PC-9 (cell line): ENCODE data around the gene UBN1. TPM values are rescaled to one million over a fixed set of nuclear protein-coding genes. Genes with fewer than 3 reads are reported as not detected.

Experiments used
- BruUV-seq: library from RNA; stranded (reverse); fragments of 400-500 nt; replicated peaks from 2 replicates; lab custom pipeline; 2021; lab: Mats Ljungman, UMichigan
- CTCF ChIA-PET: fragments of 300-600 bp; sonication (Branson Sonifier 250); formaldehyde crosslinking; loops from one replicate; lab custom pipeline; 2022; ENCODE audit warnings: antibody characterized with exemption; lab: Charles Lee
- POLR2A ChIA-PET: fragments of 300-600 bp; sonication (Branson Sonifier 250); formaldehyde crosslinking; loops from one replicate; lab custom pipeline; 2022; ENCODE audit warnings: antibody characterized with exemption; ENCODE audit not compliant: unreplicated experiment; lab: Charles Lee
- DNase-seq, 2 experiments: peaks; one replicate each; pipeline versions ENCODE4 v3.0.0 to v3.0.0-alpha.2; 2015 to 2022; ENCODE audit warnings: mixed read lengths in 1 of 2
- H2AFZ ChIP-seq: fragments of 200-600 bp; sonication (generic); 2 replicates; pipeline ENCODE4 v1.8.1; 2017; ENCODE audit warnings: antibody characterized with exemption
- H3F3A ChIP-seq: fragments of 200-600 bp; sonication (generic); 2 replicates; pipeline ENCODE4 v1.8.1; 2017; ENCODE audit warnings: antibody characterized with exemption, mild to moderate bottlenecking, low read depth; ENCODE audit not compliant: insufficient read depth
- H3K27ac ChIP-seq: fragments of 200-600 bp; sonication (generic); 2 replicates; pipeline ENCODE4 v1.6.1; 2016; ENCODE audit warnings: mixed run types
- H3K27me3 ChIP-seq: fragments of 200-600 bp; sonication (generic); 2 replicates; pipeline ENCODE4 v1.6.1; 2016; ENCODE audit warnings: low read depth, mixed run types; ENCODE audit not compliant: insufficient read depth
- H3K36me3 ChIP-seq: fragments of 200-600 bp; sonication (generic); 2 replicates; pipeline ENCODE4 v1.6.1; 2016; ENCODE audit warnings: low read depth, mixed run types
- H3K4me1 ChIP-seq: fragments of 200-600 bp; sonication (generic); replicated peaks from 2 replicates; pipeline ENCODE4 v1.6.1; 2016; ENCODE audit warnings: mixed run types; ENCODE audit not compliant: insufficient read depth
- H3K4me2 ChIP-seq: fragments of 200-600 bp; sonication (generic); 2 replicates; pipeline ENCODE4 v1.6.1; 2017; ENCODE audit warnings: mixed run types
- H3K4me3 ChIP-seq: fragments of 200-600 bp; sonication (generic); 2 replicates; pipeline ENCODE4 v1.6.1; 2016; ENCODE audit warnings: mixed run types
- H3K79me2 ChIP-seq: fragments of 200-600 bp; sonication (generic); 2 replicates; pipeline ENCODE4 v1.6.1; 2017; ENCODE audit warnings: low read depth, mixed run types
- H3K9me2 ChIP-seq: fragments of 200-600 bp; sonication (generic); 2 replicates; pipeline ENCODE4 v1.8.1; 2017; ENCODE audit warnings: mild to moderate bottlenecking; ENCODE audit not compliant: insufficient read depth
- H3K9me3 ChIP-seq: fragments of 200-600 bp; sonication (generic); 2 replicates; pipeline ENCODE4 v1.8.1; 2016; ENCODE audit warnings: low read depth; ENCODE audit not compliant: insufficient read depth
- H4K20me1 ChIP-seq: fragments of 200-600 bp; sonication (generic); 2 replicates; pipeline ENCODE4 v1.8.1; 2017; ENCODE audit not compliant: insufficient read depth
- EZH2 ChIP-seq: fragments of 200-600 bp; sonication (generic); IDR thresholded peaks from 2 replicates; pipeline ENCODE4 v1.8.0; 2017; ENCODE audit warnings: antibody characterized with exemption, low read depth
- intact Hi-C: fragments of 100-400 bp; cut with micrococcal nuclease; formaldehyde crosslinking; loops from one replicate; pipeline ENCODE4 v1.10.0; 2022; ENCODE audit not compliant: unreplicated experiment
- total RNA-seq: library from RNA; stranded (reverse); gene quantifications from 2 replicates; pipeline ENCODE4 v1.2.3, GENCODE V29; 2021
- TF ChIP-seq, protein P1 (sequence below): fragments of 200-600 bp; sonication (generic); conservative IDR thresholded peaks from 2 replicates; pipeline ENCODE4 v1.6.1; 2017; ENCODE audit warnings: mixed run types, antibody characterized with exemption, mild to moderate bottlenecking, moderate library complexity

UBN1 gene
- total RNA-seq, 1 experiment from 2014 or later, result 44.1 TPM

GRCh38 chr16:4837733-4838501, 9.4 kb upstream of the UBN1 start:
- Histone ChIP-seq H3K9me2 (no peaks in the 10 kb centered on the region), H3K4me1 (no peaks in the 10 kb centered on the region), H3K27me3 (no peaks in the 10 kb centered on the region), H2AFZ (no peak overlapping the region), H3K9me3 (no peaks in the 10 kb centered on the region), H3K79me2 (peaks cover 6% of the 10 kb centered on the region; the same call in 1 of the 2 replicates), H3K4me3 (no peak overlapping the region), H3K36me3 (peaks cover 50% of the 10 kb centered on the region), H3K4me2 (no peak overlapping the region), H4K20me1 (peaks cover 12% of the 10 kb centered on the region), H3F3A (peaks cover 26% of the 10 kb centered on the region; the same call in 1 of the 2 replicates), H3K27ac (no peak overlapping the region)
- BruUV-seq, result no TSS peak
- DNase-seq, result no peak
- ChIA-PET POLR2A (no interaction called here), CTCF (no interaction called here)
- intact Hi-C loops, result no loop called here
- no peak for TF ChIP-seq EZH2
- TF ChIP-seq, protein P1, sequence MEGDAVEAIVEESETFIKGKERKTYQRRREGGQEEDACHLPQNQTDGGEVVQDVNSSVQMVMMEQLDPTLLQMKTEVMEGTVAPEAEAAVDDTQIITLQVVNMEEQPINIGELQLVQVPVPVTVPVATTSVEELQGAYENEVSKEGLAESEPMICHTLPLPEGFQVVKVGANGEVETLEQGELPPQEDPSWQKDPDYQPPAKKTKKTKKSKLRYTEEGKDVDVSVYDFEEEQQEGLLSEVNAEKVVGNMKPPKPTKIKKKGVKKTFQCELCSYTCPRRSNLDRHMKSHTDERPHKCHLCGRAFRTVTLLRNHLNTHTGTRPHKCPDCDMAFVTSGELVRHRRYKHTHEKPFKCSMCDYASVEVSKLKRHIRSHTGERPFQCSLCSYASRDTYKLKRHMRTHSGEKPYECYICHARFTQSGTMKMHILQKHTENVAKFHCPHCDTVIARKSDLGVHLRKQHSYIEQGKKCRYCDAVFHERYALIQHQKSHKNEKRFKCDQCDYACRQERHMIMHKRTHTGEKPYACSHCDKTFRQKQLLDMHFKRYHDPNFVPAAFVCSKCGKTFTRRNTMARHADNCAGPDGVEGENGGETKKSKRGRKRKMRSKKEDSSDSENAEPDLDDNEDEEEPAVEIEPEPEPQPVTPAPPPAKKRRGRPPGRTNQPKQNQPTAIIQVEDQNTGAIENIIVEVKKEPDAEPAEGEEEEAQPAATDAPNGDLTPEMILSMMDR, result no peak

GRCh38 chr16:4839942-4840341, 7.3 kb upstream of the UBN1 start:
- POLR2A ChIA-PET, result no interaction called here
- CTCF ChIA-PET, result no interaction called here
- Histone ChIP-seq H4K20me1 (peaks cover 5% of the 10 kb centered on the region), H3K27me3 (no peaks in the 10 kb centered on the region), H3K27ac (no peak overlapping the region), H3K4me1 (no peaks in the 10 kb centered on the region), H3K9me2 (no peaks in the 10 kb centered on the region), H3K4me3 (no peak overlapping the region), H3K36me3 (peaks cover 46% of the 10 kb centered on the region), H2AFZ (no peak overlapping the region), H3F3A (peaks cover 37% of the 10 kb centered on the region; the same call in 1 of the 2 replicates), H3K9me3 (no peaks in the 10 kb centered on the region), H3K79me2 (peaks cover 19% of the 10 kb centered on the region), H3K4me2 (no peak overlapping the region)
- intact Hi-C loops, result no loop called here
- no TSS peak for BruUV-seq
- DNase-seq, result no peak
- no peak for TF ChIP-seq EZH2
- TF ChIP-seq, protein P1, result no peak

GRCh38 chr16:4840984-4841383, 6.3 kb upstream of the UBN1 start:
- DNase-seq, result no peak
- TF ChIP-seq, protein P1, result no peak
- ChIA-PET CTCF (no interaction called here), POLR2A (no interaction called here)
- Histone ChIP-seq H3K27me3 (no peaks in the 10 kb centered on the region), H3K9me2 (no peaks in the 10 kb centered on the region), H3K4me1 (peaks cover 8% of the 10 kb centered on the region), H3K36me3 (peaks cover 46% of the 10 kb centered on the region), H4K20me1 (peaks cover 13% of the 10 kb centered on the region; the same call in 1 of the 2 replicates), H2AFZ (no peak overlapping the region), H3K9me3 (no peaks in the 10 kb centered on the region), H3K27ac (no peak overlapping the region), H3F3A (peaks cover 40% of the 10 kb centered on the region; the same call in 1 of the 2 replicates), H3K79me2 (peaks cover 30% of the 10 kb centered on the region), H3K4me2 (no peak overlapping the region), H3K4me3 (no peak overlapping the region)
- intact Hi-C loops, result no loop called here
- no TSS peak for BruUV-seq
